ENCODE data around the gene NR1H4.

NR1H4 gene

GRCh38 chr12:100520048-100520769 lies 46.5 kb downstream of the NR1H4 start:
- no peak for FAIRE-seq
- no peak for DNase-seq (ENCODE audit: insufficient read length, low spot score)
- no peak for TF ChIP-seq TAF1 (IDR thresholded peaks at IDR 0.05; ENCODE audit: low read depth, low read length)
- TF ChIP-seq POU2F2 (IDR thresholded peaks at IDR 0.05; ENCODE audit: low read depth, low read length) = no peak
- no peak for TF ChIP-seq POLR2A (IDR thresholded peaks at IDR 0.05; ENCODE audit: low read depth, low read length)
- TF ChIP-seq POLR2AphosphoS5 (IDR thresholded peaks at IDR 0.05; ENCODE audit: low read depth, low read length) = no peak
- TF ChIP-seq SPI1 (IDR thresholded peaks at IDR 0.05; ENCODE audit: low read depth, low read length) = no peak
- TF ChIP-seq PAX5 (IDR thresholded peaks at IDR 0.05; ENCODE audit: insufficient read depth, low read length, severe bottlenecking) = no peak

DNA sequence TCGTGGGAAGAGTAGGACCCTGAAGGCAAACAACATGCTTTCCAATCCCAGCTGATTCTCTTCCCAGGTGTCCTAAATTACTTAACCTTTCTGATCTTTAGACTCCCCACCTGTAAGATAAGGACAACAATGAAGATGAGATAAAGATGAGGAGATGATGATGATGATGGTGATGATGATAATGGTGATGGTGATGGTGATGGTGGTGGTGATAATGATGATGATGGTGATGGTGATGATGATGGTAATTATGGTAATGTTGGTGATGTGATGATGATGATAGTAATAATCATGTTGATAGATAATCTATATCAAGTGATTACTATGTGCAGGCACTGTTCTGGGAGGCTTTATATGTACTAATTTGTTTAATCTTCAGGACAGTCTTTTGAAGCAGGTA lies 48.3 kb downstream of the NR1H4 start:
- no peak for FAIRE-seq
- TF ChIP-seq POLR2AphosphoS5 (IDR thresholded peaks at IDR 0.05; ENCODE audit: low read depth, low read length) (no peak), POLR2A (IDR thresholded peaks at IDR 0.05; ENCODE audit: low read depth, low read length) (no peak), SPI1 (IDR thresholded peaks at IDR 0.05; ENCODE audit: low read depth, low read length) (no peak), TAF1 (IDR thresholded peaks at IDR 0.05; ENCODE audit: low read depth, low read length) (no peak), POU2F2 (IDR thresholded peaks at IDR 0.05; ENCODE audit: low read depth, low read length) (no peak), PAX5 (IDR thresholded peaks at IDR 0.05; ENCODE audit: insufficient read depth, low read length, severe bottlenecking) (no peak)
- DNase-seq (ENCODE audit: insufficient read length, low spot score) = no peak

DNA sequence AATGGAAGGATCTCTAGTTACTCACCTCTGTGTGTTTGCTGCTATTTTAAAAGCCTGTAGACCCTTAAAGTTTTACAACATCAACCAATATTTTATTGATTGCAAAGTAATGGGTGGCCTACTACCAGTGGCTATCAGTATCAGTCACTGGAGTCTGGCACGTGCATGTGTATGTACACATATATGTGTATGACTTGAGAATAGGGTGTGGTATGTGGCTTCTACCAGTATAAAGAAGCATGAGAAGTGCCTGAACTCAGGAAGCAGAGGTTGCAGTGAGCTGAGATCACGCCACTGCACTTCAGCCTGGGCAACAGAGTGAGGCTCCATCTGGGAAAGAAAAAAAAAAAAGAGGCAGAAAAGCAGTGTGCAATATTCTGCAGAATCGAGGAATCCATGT lies 54.4 kb downstream of the NR1H4 start:
- no peak for TF ChIP-seq POLR2AphosphoS5 (IDR thresholded peaks at IDR 0.05; ENCODE audit: low read depth, low read length)
- no peak for TF ChIP-seq TAF1 (IDR thresholded peaks at IDR 0.05; ENCODE audit: low read depth, low read length)
- TF ChIP-seq PAX5 (IDR thresholded peaks at IDR 0.05; ENCODE audit: insufficient read depth, low read length, severe bottlenecking) = no peak
- no peak for TF ChIP-seq SPI1 (IDR thresholded peaks at IDR 0.05; ENCODE audit: low read depth, low read length)
- TF ChIP-seq POLR2A (IDR thresholded peaks at IDR 0.05; ENCODE audit: low read depth, low read length) = no peak
- TF ChIP-seq POU2F2 (IDR thresholded peaks at IDR 0.05; ENCODE audit: low read depth, low read length) = no peak
- DNase-seq (ENCODE audit: insufficient read length, low spot score) (no peak), FAIRE-seq (no peak)

- TF ChIP-seq POLR2A (IDR thresholded peaks at IDR 0.05; ENCODE audit: low read depth, low read length) = no peak
- TF ChIP-seq PAX5 (IDR thresholded peaks at IDR 0.05; ENCODE audit: insufficient read depth, low read length, severe bottlenecking) = no peak
- TF ChIP-seq SPI1 (IDR thresholded peaks at IDR 0.05; ENCODE audit: low read depth, low read length) = no peak
- no peak for TF ChIP-seq POU2F2 (IDR thresholded peaks at IDR 0.05; ENCODE audit: low read depth, low read length)
- TF ChIP-seq POLR2AphosphoS5 (IDR thresholded peaks at IDR 0.05; ENCODE audit: low read depth, low read length) = no peak
- no peak for TF ChIP-seq TAF1 (IDR thresholded peaks at IDR 0.05; ENCODE audit: low read depth, low read length)
These were observed 54.9 kb downstream of the NR1H4 start for GRCh38 chr12:100528471-100529127.

DNA sequence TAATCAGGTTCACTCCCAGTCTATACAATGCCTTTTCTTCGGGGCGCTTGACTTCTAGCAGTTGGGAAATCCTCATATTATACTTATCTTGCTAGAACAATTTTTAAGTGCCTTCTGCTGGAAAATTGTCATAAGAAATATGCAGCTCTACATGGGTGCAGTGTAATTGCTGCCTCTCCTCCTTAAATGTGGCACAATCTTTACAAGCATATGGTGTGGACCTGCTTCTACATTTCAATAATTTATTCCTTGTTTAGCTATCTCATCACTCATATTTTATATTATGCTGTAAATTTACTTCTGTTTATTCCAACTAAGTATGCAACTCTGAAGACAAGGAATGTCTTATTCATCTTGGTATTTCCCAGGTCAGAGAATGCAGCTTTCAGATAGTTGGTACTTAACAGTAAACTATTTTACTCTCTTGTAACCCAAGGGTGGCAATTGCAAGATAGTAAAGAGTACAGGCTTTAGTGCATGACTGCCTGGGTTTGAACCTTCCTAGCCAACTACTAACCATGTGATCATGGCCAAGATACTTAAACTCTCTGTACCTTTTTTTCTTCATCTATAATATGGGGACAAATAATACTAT lies 56.2 kb downstream of the NR1H4 start:
- TF ChIP-seq POLR2AphosphoS5 (IDR thresholded peaks at IDR 0.05; ENCODE audit: low read depth, low read length) (no peak), SPI1 (IDR thresholded peaks at IDR 0.05; ENCODE audit: low read depth, low read length) (no peak)
- FAIRE-seq (no peak), DNase-seq (ENCODE audit: insufficient read length, low spot score) (no peak)

More at GRCh38 chr12:100528471-100529127, 54.9 kb downstream of the NR1H4 start:
- DNase-seq (ENCODE audit: insufficient read length, low spot score) (no peak), FAIRE-seq (no peak)

DNA sequence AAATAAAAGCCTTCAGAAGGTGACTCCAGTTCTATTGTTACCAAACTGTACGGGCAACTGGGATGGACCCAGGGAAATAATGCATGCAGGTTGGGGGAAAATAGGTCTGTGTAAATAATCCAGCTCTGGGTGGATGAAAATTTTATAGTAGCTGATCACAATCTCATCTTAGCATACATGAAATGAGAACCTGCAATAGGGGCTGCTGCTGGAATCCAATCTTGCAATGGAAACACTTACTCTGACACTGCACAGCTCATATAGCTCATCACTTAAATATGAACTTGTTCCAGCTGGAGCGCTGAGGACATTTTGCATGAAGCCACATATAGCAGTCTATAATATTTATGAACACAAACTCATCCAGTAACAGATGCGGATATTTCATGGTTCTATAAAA lies 59.7 kb downstream of the NR1H4 start:
- FAIRE-seq (no peak), DNase-seq (ENCODE audit: insufficient read length, low spot score) (no peak)
- no peak for TF ChIP-seq POLR2A (IDR thresholded peaks at IDR 0.05; ENCODE audit: low read depth, low read length)
- TF ChIP-seq POLR2AphosphoS5 (IDR thresholded peaks at IDR 0.05; ENCODE audit: low read depth, low read length) = no peak
- no peak for TF ChIP-seq SPI1 (IDR thresholded peaks at IDR 0.05; ENCODE audit: low read depth, low read length)
- no peak for TF ChIP-seq TAF1 (IDR thresholded peaks at IDR 0.05; ENCODE audit: low read depth, low read length)
- no peak for TF ChIP-seq PAX5 (IDR thresholded peaks at IDR 0.05; ENCODE audit: insufficient read depth, low read length, severe bottlenecking)

DNA sequence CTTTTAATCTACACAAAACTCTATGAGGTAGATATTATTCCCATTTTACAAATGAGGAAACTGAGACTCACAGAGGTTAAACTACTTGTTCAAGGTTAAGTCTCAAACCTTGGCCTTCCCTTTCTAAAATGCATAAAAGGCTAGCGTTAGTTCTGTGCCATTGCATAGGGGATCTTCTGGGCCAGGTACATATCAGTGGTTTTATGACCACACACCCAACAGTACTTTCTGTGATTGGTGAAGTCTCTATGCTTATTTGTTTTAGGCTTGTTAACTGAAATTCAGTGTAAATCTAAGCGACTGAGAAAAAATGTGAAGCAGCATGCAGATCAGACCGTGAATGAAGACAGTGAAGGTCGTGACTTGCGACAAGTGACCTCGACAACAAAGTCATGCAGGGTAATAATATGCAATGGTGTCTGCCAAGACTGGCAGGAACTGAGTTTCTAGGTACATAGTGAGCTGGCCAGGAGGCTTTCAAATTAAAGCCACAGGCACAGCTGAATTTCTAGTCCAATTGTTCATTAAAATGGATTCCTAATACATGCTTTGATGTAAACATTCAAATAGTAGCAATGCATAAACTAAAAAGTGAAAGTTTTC lies 61.1 kb downstream of the NR1H4 start:
- TF ChIP-seq TAF1 (IDR thresholded peaks at IDR 0.05; ENCODE audit: low read depth, low read length) (no peak), PAX5 (IDR thresholded peaks at IDR 0.05; ENCODE audit: insufficient read depth, low read length, severe bottlenecking) (no peak)
- no peak for DNase-seq (ENCODE audit: insufficient read length, low spot score)
- FAIRE-seq = no peak

DNA sequence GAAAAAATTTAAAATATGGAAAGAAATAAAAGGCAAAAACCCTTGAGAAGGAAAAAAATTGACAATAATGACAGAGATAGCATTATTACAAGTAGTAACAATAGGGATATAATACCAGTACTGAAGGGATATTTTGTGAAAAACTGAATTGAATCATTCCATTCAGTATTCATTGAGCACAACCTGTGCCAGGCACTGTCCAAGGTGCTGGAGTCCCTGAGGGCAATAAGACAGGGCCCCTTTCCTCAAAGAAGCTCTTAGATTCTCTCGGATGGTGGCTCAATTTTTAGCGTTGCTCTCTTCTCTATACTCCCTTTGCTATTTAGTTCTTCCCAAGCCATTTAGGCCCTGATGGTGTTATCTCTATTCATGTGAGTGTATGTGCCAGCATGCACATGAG lies 65.5 kb downstream of the NR1H4 start:
- no peak for TF ChIP-seq PAX5 (IDR thresholded peaks at IDR 0.05; ENCODE audit: insufficient read depth, low read length, severe bottlenecking)
- FAIRE-seq (no peak), DNase-seq (ENCODE audit: insufficient read length, low spot score) (no peak)

GRCh38 chr12:100544165-100544564 lies 70.5 kb downstream of the NR1H4 start:
- TF ChIP-seq POLR2A (IDR thresholded peaks at IDR 0.05; ENCODE audit: low read depth, low read length) (no peak), PAX5 (IDR thresholded peaks at IDR 0.05; ENCODE audit: insufficient read depth, low read length, severe bottlenecking) (no peak), TAF1 (IDR thresholded peaks at IDR 0.05; ENCODE audit: low read depth, low read length) (no peak), SPI1 (IDR thresholded peaks at IDR 0.05; ENCODE audit: low read depth, low read length) (no peak), POLR2AphosphoS5 (IDR thresholded peaks at IDR 0.05; ENCODE audit: low read depth, low read length) (no peak), POU2F2 (IDR thresholded peaks at IDR 0.05; ENCODE audit: low read depth, low read length) (no peak)
- FAIRE-seq (no peak), DNase-seq (ENCODE audit: insufficient read length, low spot score) (no peak)

GRCh38 chr12:100545092-100545491 lies 71.4 kb downstream of the NR1H4 start:
- FAIRE-seq = no peak
- DNase-seq (ENCODE audit: insufficient read length, low spot score) = no peak
- TF ChIP-seq TAF1 (IDR thresholded peaks at IDR 0.05; ENCODE audit: low read depth, low read length) (no peak), POU2F2 (IDR thresholded peaks at IDR 0.05; ENCODE audit: low read depth, low read length) (no peak), POLR2AphosphoS5 (IDR thresholded peaks at IDR 0.05; ENCODE audit: low read depth, low read length) (no peak), POLR2A (IDR thresholded peaks at IDR 0.05; ENCODE audit: low read depth, low read length) (no peak), PAX5 (IDR thresholded peaks at IDR 0.05; ENCODE audit: insufficient read depth, low read length, severe bottlenecking) (no peak), SPI1 (IDR thresholded peaks at IDR 0.05; ENCODE audit: low read depth, low read length) (no peak)

Measured in GM12891 (cell line).